ENCODE measurements around the gene FKTN. TPM values are rescaled to one million over a fixed set of nuclear protein-coding genes. Genes with fewer than 3 reads are reported as not detected.

FKTN gene
- total and polyA plus RNA-seq, 4 donors: 3.2 to 36.9 (median 7.4) TPM

- no peak for TF ChIP-seq CTCF (IDR thresholded peaks at IDR 0.05; ENCODE audit: control extremely low read depth, extremely low read depth)
- DNase-seq: no peak
- no peak overlapping the region for H3K9ac ChIP-seq (ENCODE audit: insufficient read depth in 1 of 2, low read length in 2 of 2)
- H3K27ac ChIP-seq (ENCODE audit: low read depth in 1 of 2, low read length in 1 of 2): no peak overlapping the region
- ATAC-seq (ENCODE audit: insufficient read depth, low FRiP score): no peak
- no peaks in the 10 kb centered on the region for H3K4me1 ChIP-seq (ENCODE audit: control insufficient read depth in 5 of 5, insufficient read depth in 5 of 5, low read length in 5 of 5)
- WGBS, 2 donors: 97 to 98% methylated on average over 4 of the region's 4 CpGs
- H3K36me3 ChIP-seq (ENCODE audit: control insufficient read depth in 4 of 4, insufficient read depth in 4 of 4, low read length in 4 of 4): peaks cover 0 to 11% (median 7%) of the 10 kb centered on the region in 4 donors
- H3K4me3 ChIP-seq: no peak overlapping the region
- no peaks in the 10 kb centered on the region for H3K9me3 ChIP-seq (ENCODE audit: control insufficient read depth in 4 of 4, insufficient read depth in 3 of 4, low read length in 3 of 4)
- H3K27me3 ChIP-seq (ENCODE audit: control insufficient read depth in 3 of 3, insufficient read depth in 3 of 3, low read length in 2 of 3): no peaks in the 10 kb centered on the region
Measured at GRCh38 chr9:105637787-105638395, 80.0 kb downstream of the FKTN start.

DNA sequence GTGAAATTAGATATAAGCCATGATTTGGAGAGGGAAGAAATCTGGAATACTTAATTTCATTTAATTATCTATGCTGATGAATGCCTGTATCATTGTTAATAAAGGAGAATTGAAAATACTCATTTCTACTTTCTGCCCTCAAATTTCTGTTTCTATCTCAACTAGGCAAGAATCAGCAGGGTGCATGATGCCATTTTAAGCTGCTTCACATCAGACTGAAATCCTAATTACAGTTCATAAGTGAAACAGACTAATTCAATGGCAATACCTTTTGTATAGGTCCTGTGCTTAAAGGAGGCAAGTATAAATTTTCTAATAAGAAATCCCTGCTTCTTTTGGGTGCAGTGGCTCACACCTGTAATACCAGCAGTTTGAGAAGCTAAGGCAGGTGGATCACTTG, 82.0 kb downstream of the FKTN start:
- no peak overlapping the region for H3K9ac ChIP-seq (ENCODE audit: insufficient read depth in 1 of 2, low read length in 2 of 2)
- TF ChIP-seq CTCF (IDR thresholded peaks at IDR 0.05; ENCODE audit: control extremely low read depth, extremely low read depth): no peak
- ATAC-seq (ENCODE audit: insufficient read depth, low FRiP score) (no peak), DNase-seq (no peak)
- H3K4me3 ChIP-seq: no peak overlapping the region
- no peaks in the 10 kb centered on the region for H3K4me1 ChIP-seq (ENCODE audit: control insufficient read depth in 5 of 5, insufficient read depth in 5 of 5, low read length in 5 of 5)
- H3K27ac ChIP-seq (ENCODE audit: low read depth in 1 of 2, low read length in 1 of 2): no peak overlapping the region
- H3K36me3 ChIP-seq (ENCODE audit: control insufficient read depth in 4 of 4, insufficient read depth in 4 of 4, low read length in 4 of 4): peaks cover 0 to 6% (median 5%) of the 10 kb centered on the region in 4 donors
- no peaks in the 10 kb centered on the region for H3K27me3 ChIP-seq (ENCODE audit: control insufficient read depth in 3 of 3, insufficient read depth in 3 of 3, low read length in 2 of 3)
- no peaks in the 10 kb centered on the region for H3K9me3 ChIP-seq (ENCODE audit: control insufficient read depth in 4 of 4, insufficient read depth in 3 of 4, low read length in 3 of 4)

DNA sequence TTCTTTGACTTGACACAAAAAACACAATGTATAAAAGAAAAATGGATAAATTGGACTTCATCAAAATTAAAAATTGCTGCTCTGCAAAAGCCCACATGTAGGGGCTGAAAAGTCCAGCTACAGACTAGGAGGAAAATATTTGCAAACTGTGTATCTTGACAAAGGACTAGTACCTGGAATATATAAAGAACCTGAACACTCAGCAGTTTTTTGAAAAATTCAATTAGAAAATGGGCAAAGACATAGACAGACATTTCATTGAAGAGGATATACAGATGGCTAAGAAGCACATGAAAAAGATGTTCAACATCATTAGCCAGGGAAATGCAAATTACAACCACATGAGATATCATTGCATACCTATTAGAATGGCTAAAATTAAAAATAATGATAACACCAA, 85.9 kb downstream of the FKTN start:
- H3K9me3 ChIP-seq (ENCODE audit: control insufficient read depth in 4 of 4, insufficient read depth in 3 of 4, low read length in 3 of 4): no peaks in the 10 kb centered on the region
- H3K4me1 ChIP-seq (ENCODE audit: control insufficient read depth in 5 of 5, insufficient read depth in 5 of 5, low read length in 5 of 5): no peaks in the 10 kb centered on the region
- H3K9ac ChIP-seq (ENCODE audit: insufficient read depth in 1 of 2, low read length in 2 of 2): no peak overlapping the region
- no peak overlapping the region for H3K4me3 ChIP-seq
- no peak for TF ChIP-seq CTCF (IDR thresholded peaks at IDR 0.05; ENCODE audit: control extremely low read depth, extremely low read depth)
- DNase-seq (no peak), ATAC-seq (ENCODE audit: insufficient read depth, low FRiP score) (no peak)
- peaks cover 0 to 5% (median 0%) of the 10 kb centered on the region in 4 donors for H3K36me3 ChIP-seq (ENCODE audit: control insufficient read depth in 4 of 4, insufficient read depth in 4 of 4, low read length in 4 of 4)
- H3K27ac ChIP-seq (ENCODE audit: low read depth in 1 of 2, low read length in 1 of 2): no peak overlapping the region
- H3K27me3 ChIP-seq (ENCODE audit: control insufficient read depth in 3 of 3, insufficient read depth in 3 of 3, low read length in 2 of 3): no peaks in the 10 kb centered on the region

Measured in lung (tissue), 12 donors.